Body of pancreas (tissue), 4 donors: ENCODE results near the gene PCK2. TPM values are rescaled to one million over a fixed set of nuclear protein-coding genes. Genes with fewer than 3 reads are reported as not detected.

Source experiments
- ATAC-seq: fragments of 150-250 bp; one replicate; pipeline ENCODE4 v1.9.1; 2016
- DNase-seq, 4 donors: peaks; one replicate each; pipeline ENCODE4 v3.0.0-alpha.2; 2019
- H3K27ac ChIP-seq, 4 donors: fragments of 200-600 bp; sonication (generic); 1 replicate in 3 of 4; 2 replicates in 1 of 4; pipeline versions ENCODE4 v1.5.1 to v1.6.1; 2016 to 2019; ENCODE audit warnings: mild to moderate bottlenecking in 1 of 4, mixed read lengths in 1 of 4, moderate library complexity in 1 of 4
- H3K27me3 ChIP-seq, 2 donors: fragments of 200-600 bp; sonication (generic); one replicate each; pipeline ENCODE4 v1.6.0; 2016; ENCODE audit warnings: mild to moderate bottlenecking in 1 of 2
- H3K36me3 ChIP-seq, 2 donors: fragments of 200-600 bp; sonication (generic); replicated peaks in 1 of 2; 2 replicates each; pipeline ENCODE4 v1.5.1; 2016; ENCODE audit warnings: low read depth in 2 of 2; ENCODE audit not compliant: insufficient read depth in 1 of 2
- H3K4me1 ChIP-seq: fragments of 200-600 bp; sonication (generic); one replicate; pipeline ENCODE4 v1.6.0; 2016
- H3K4me3 ChIP-seq, 2 donors: fragments of 200-600 bp; sonication (generic); 1 replicate in 1 of 2; 2 replicates in 1 of 2; pipeline ENCODE4 v1.5.1; 2016 to 2019
- H3K9me3 ChIP-seq, 3 donors: fragments of 200-600 bp; sonication (generic); 1 replicate in 2 of 3; 2 replicates in 1 of 3; pipeline ENCODE4 v1.5.1; 2016
- CTCF ChIP-seq, 7 experiments: fragments of 450-650 bp in 4 of 7; fragments of 200-600 bp in 3 of 7; sonication (generic) in 3 of 7; IDR thresholded peaks; one replicate each; pipeline ENCODE4 v1.5.1; 2016 to 2019; ENCODE audit warnings: antibody characterized with exemption in 7 of 7
- POLR2A ChIP-seq, 3 donors: fragments of 450-650 bp; IDR thresholded peaks; one replicate each; pipeline ENCODE4 v1.6.1; 2016; ENCODE audit warnings: antibody characterized with exemption in 3 of 3, mild to moderate bottlenecking in 2 of 3
- WGBS, 2 donors: methylation state at CpG; one replicate each; pipeline ENCODE4 v1.1.5; 2017; 5-methylcytosine and 5-hydroxymethylcytosine counted together
- intact Hi-C: fragments of 100-400 bp; cut with DNase I; formaldehyde crosslinking; loops from one replicate; pipeline ENCODE4 v1.15.1; 2023
- total RNA-seq, 2 donors: library from RNA; depleted of rRNA; stranded (reverse); fragments of >200 nt; gene quantifications; one replicate each; pipeline ENCODE4 v1.1.0, GENCODE V29; 2016

Gene PCK2
- total RNA-seq, 2 donors from 2014 or later = 20.4 to 29.8 TPM

DNA sequence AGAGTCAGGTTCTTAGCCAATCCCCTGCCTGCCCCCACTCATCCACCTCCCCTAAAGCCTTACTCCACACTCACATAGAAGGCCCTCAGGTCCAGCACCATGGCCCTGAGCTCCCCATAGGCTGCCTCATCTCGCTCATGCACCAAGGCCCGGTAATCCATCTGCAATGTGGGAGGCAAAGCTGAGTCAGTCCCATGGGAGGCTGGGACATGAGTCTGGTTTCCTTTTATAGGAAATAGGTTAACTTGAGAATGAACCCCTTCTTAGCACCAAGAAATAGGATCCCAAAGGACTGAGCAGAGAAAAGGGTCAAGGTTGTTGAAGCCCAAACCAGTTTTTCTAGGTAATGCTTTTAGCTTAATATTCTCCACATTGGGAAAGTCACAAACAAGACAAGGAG, 49.4 kb downstream of the PCK2 start:
- Histone ChIP-seq H3K27me3 (no peaks in the 10 kb centered on the region), H3K4me1 (peaks cover 48% of the 10 kb centered on the region), H3K9me3 (no peaks in the 10 kb centered on the region), H3K27ac (no peak overlapping the region), H3K4me3 (no peak overlapping the region), H3K36me3 (peaks cover 0 to 3% of the 10 kb centered on the region in 2 donors)
- WGBS, 2 donors = 86 to 90% methylated on average over 2 of the region's 2 CpGs
- intact Hi-C loops = no loop called here
- ATAC-seq (no peak), DNase-seq (no peak)
- TF ChIP-seq POLR2A (IDR thresholded peaks at IDR 0.05) (no peak), CTCF (IDR thresholded peaks at IDR 0.05) (no peak)

- Histone ChIP-seq H3K27ac (no peak overlapping the region), H3K36me3 (no peaks in the 10 kb centered on the region), H3K4me1 (peaks cover 49% of the 10 kb centered on the region), H3K27me3 (no peaks in the 10 kb centered on the region), H3K9me3 (no peaks in the 10 kb centered on the region), H3K4me3 (no peak overlapping the region)
- no peak for ATAC-seq
- intact Hi-C loops = no loop called here
- no peak for DNase-seq
- TF ChIP-seq CTCF (IDR thresholded peaks at IDR 0.05) = no peak
- no peak for TF ChIP-seq POLR2A (IDR thresholded peaks at IDR 0.05)
- WGBS, 2 donors = 81 to 88% methylated on average over 1 of the region's 1 CpG
These were observed 50.3 kb downstream of the PCK2 start for GRCh38 chr14:24144451-24144850.

DNA sequence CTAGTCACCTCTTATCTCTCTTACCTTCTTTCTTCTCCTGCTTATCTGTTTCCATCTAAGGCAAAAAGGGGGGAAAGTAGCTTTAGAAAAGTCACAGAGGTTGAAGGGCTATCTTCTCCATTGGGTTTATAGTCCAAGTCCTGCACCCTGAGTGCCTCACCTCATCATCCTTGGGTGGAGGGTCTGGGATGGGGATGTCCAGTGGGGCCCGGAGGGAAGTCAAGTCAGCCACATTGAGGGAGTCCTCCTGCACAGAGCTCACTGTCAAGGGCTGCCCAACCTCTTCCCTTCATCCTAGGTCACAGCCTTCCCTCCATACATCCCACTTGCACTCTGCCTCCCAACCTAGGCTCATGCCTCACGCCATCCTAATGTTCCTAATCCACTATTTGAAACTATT, 51.1 kb downstream of the PCK2 start:
- Histone ChIP-seq H3K36me3 (peaks cover 0 to 6% of the 10 kb centered on the region in 2 donors), H3K4me1 (peaks cover 45% of the 10 kb centered on the region), H3K4me3 (no peak overlapping the region), H3K27ac (peak overlapping the region in 3 of 4 donors; percentile 78 to 87 (median 82)), H3K27me3 (no peaks in the 10 kb centered on the region), H3K9me3 (no peaks in the 10 kb centered on the region)
- 83 to 89% methylated on average over 2 of the region's 2 CpGs for WGBS, 2 donors
- DNase-seq (no peak), ATAC-seq (no peak)
- no peak for TF ChIP-seq CTCF (IDR thresholded peaks at IDR 0.05)
- no peak for TF ChIP-seq POLR2A (IDR thresholded peaks at IDR 0.05)
- intact Hi-C loops = no loop called here

DNA sequence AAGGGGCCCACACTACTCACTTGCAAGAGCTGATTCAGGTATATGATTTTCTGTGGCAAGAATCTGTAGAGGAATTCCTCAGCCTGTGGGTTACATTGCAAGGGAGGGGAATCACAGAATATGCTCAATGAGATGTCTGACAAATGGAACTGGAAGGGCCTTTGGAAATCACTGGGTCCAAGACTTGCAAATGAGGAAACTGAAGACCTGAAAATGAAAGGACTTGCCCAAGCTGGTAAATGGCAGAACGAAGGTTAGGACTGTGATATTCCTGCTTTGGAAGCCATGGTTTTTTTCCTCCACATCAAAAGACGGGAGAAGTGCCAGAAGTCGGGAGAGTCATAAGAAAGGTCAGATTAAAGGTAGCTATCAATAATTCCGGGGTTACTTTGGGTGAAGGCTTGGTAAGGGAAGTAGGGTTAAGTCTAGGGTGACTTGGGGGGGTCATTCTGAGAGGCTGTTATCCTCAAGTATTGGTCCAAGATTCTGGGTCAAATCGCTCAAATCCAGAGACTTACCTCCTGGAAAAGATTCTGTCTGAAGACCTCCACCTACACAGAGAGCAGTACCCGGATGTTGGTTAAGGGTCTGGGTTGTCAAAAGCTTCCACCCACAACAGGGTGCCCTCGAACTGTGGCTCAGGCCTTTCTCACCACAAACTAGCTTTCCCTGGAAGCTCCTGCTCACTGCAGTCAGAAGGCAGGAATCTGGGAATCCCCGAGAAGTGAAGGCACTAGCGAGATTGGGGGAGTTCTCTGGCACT, 51.8 kb downstream of the PCK2 start:
- WGBS, 2 donors = 1 to 2% methylated on average over 8 to 9 of the region's 9 CpGs
- ATAC-seq (no peak), DNase-seq (no peak)
- no peak for TF ChIP-seq POLR2A (IDR thresholded peaks at IDR 0.05)
- TF ChIP-seq CTCF (IDR thresholded peaks at IDR 0.05) = no peak
- peaks cover 0 to 8% of the 10 kb centered on the region in 2 donors for H3K36me3 ChIP-seq
- peak overlapping the region; percentile 78 to 93 (median 84) for H3K27ac ChIP-seq
- intact Hi-C loops = no loop called here
- H3K4me3 ChIP-seq = peak overlapping the region; percentile 87 to 96
- H3K4me1 ChIP-seq = peaks cover 45% of the 10 kb centered on the region
- H3K9me3 ChIP-seq = no peaks in the 10 kb centered on the region
- no peaks in the 10 kb centered on the region for H3K27me3 ChIP-seq
